HEK293 (cell line): Measurements from ENCODE around the gene BEST3.
A peak's percentile ranks its signal among the peaks of the same experiment; 100 is the strongest.

Experiments used
- CTCF ChIA-PET: fragments of 350-600 bp; formaldehyde crosslinking; extraction: SDS; loops from one replicate; lab custom pipeline; 2021; ENCODE audit warnings: antibody characterized with exemption; lab: Yijun Ruan, JAX
- POLR2A ChIA-PET: fragments of 300-600 bp; formaldehyde crosslinking; extraction: SDS; loops from one replicate; lab custom pipeline; 2020; ENCODE audit warnings: antibody characterized with exemption, inconsistent platforms; lab: Yijun Ruan, JAX
- H3K27ac ChIP-seq: fragments of 200-500 bp; sonication (Bioruptor generic); 2 replicates; pipeline ENCODE4 v1.5.1; 2014; ENCODE audit warnings: low read depth, low read length, control low read depth, inconsistent platforms; ENCODE audit errors: extremely low read depth
- H3K36me3 ChIP-seq, 2 experiments: fragments of 200-500 bp in 1 of 2; sonication (Bioruptor generic) in 1 of 2; 1 replicate in 1 of 2; 2 replicates in 1 of 2; pipeline ENCODE4 v1.5.1; 2014 to 2017; ENCODE audit warnings: inconsistent platforms in 2 of 2, low read length in 2 of 2; ENCODE audit not compliant: control insufficient read depth in 2 of 2, insufficient read depth in 1 of 2
- H3K4me1 ChIP-seq: fragments of 200-500 bp; sonication (Bioruptor generic); 2 replicates; pipeline ENCODE4 v1.5.1; 2014; ENCODE audit warnings: mild to moderate bottlenecking, low read length, inconsistent platforms; ENCODE audit not compliant: control insufficient read depth, insufficient read depth
- H3K4me3 ChIP-seq: 2 replicates; pipeline ENCODE4 v1.5.1; 2011; ENCODE audit warnings: low read depth, mild to moderate bottlenecking, control low read depth, low read length, moderate library complexity
- H3K9me3 ChIP-seq: fragments of 200-500 bp; sonication (Bioruptor generic); 2 replicates; pipeline ENCODE4 v1.5.1; 2014; ENCODE audit warnings: low read depth, low read length, inconsistent platforms; ENCODE audit not compliant: control insufficient read depth, insufficient read depth
- ATF2 ChIP-seq: fragments of 450-650 bp; formaldehyde crosslinking; IDR thresholded peaks from 2 replicates; pipeline ENCODE4 v1.5.1; 2016; ENCODE audit warnings: missing biosample characterization, missing genetic modification characterization, low read depth
- BCL11B ChIP-seq: fragments of 450-650 bp; formaldehyde crosslinking; IDR thresholded peaks from 2 replicates; pipeline ENCODE4 v1.5.1; 2016; ENCODE audit warnings: low read depth, missing biosample characterization, missing genetic modification characterization
- GFI1B ChIP-seq: fragments of 450-650 bp; formaldehyde crosslinking; IDR thresholded peaks from 2 replicates; pipeline ENCODE4 v1.5.1; 2016; ENCODE audit warnings: missing biosample characterization, missing genetic modification characterization
- HOXC10 ChIP-seq: sonication (generic); formaldehyde crosslinking; IDR thresholded peaks from 2 replicates; pipeline ENCODE4 v1.8.1; 2023; ENCODE audit warnings: mild to moderate bottlenecking, missing genetic modification reagents
- KLF10 ChIP-seq: fragments of 450-650 bp; IDR thresholded peaks from 2 replicates; pipeline ENCODE4 v1.5.1; 2018; ENCODE audit warnings: missing biosample characterization, mild to moderate bottlenecking, missing genetic modification characterization
- KLF17 ChIP-seq: fragments of 450-650 bp; formaldehyde crosslinking; IDR thresholded peaks from 2 replicates; pipeline ENCODE4 v1.5.1; 2016; ENCODE audit warnings: missing biosample characterization, missing genetic modification characterization
- KLF8 ChIP-seq: fragments of 450-650 bp; formaldehyde crosslinking; IDR thresholded peaks from 2 replicates; pipeline ENCODE4 v1.5.1; 2016; ENCODE audit warnings: missing biosample characterization, missing genetic modification characterization
- PBX3 ChIP-seq: sonication (generic); formaldehyde crosslinking; IDR thresholded peaks from 2 replicates; pipeline ENCODE4 v1.8.1; 2022; ENCODE audit warnings: mild to moderate bottlenecking, moderate library complexity, missing genetic modification reagents
- PRDM1 ChIP-seq: fragments of 450-650 bp; formaldehyde crosslinking; IDR thresholded peaks from 2 replicates; pipeline ENCODE4; 2016; ENCODE audit warnings: missing biosample characterization, missing genetic modification characterization
- WT1 ChIP-seq: fragments of 450-650 bp; formaldehyde crosslinking; IDR thresholded peaks from 2 replicates; pipeline ENCODE4 v1.5.1; 2016; ENCODE audit warnings: missing biosample characterization, missing genetic modification characterization
- YY1 ChIP-seq: fragments of 450-650 bp; formaldehyde crosslinking; IDR thresholded peaks from 2 replicates; pipeline ENCODE4 v1.5.1; 2018; ENCODE audit warnings: missing biosample characterization, missing genetic modification characterization
- ZFP41 ChIP-seq: fragments of 450-650 bp; formaldehyde crosslinking; IDR thresholded peaks from 2 replicates; pipeline ENCODE4 v1.5.1; 2016; ENCODE audit warnings: missing biosample characterization, missing genetic modification characterization, borderline replicate concordance
- ZNF10 ChIP-seq: fragments of 450-650 bp; formaldehyde crosslinking; IDR thresholded peaks from 2 replicates; pipeline ENCODE4 v1.5.1; 2017; ENCODE audit warnings: missing biosample characterization, missing genetic modification characterization
- ZNF510 ChIP-seq: fragments of 450-650 bp; formaldehyde crosslinking; IDR thresholded peaks from 2 replicates; pipeline ENCODE4 v1.5.1; 2018; ENCODE audit warnings: mild to moderate bottlenecking, missing genetic modification characterization, missing biosample characterization; ENCODE audit not compliant: insufficient replicate concordance
- ZNF555 ChIP-seq: fragments of 450-650 bp; formaldehyde crosslinking; conservative IDR thresholded peaks from 2 replicates; pipeline ENCODE4 v1.5.1; 2017; ENCODE audit warnings: missing biosample characterization, mild to moderate bottlenecking, missing genetic modification characterization, inconsistent platforms
- ZNF585B ChIP-seq: fragments of 450-650 bp; formaldehyde crosslinking; IDR thresholded peaks from 2 replicates; pipeline ENCODE4 v1.5.1; 2016; ENCODE audit warnings: missing biosample characterization, missing genetic modification characterization
- ZNF76 ChIP-seq: fragments of 450-650 bp; formaldehyde crosslinking; IDR thresholded peaks from 2 replicates; pipeline ENCODE4; 2016; ENCODE audit warnings: low read depth, missing biosample characterization, missing genetic modification characterization, borderline replicate concordance
- ZNF830 ChIP-seq: fragments of 450-650 bp; IDR thresholded peaks from 2 replicates; pipeline ENCODE4 v1.5.0; 2018; ENCODE audit warnings: missing biosample characterization, missing genetic modification characterization, low read depth, mild to moderate bottlenecking, moderate library complexity

Gene BEST3

GRCh38 chr12:69701826-69702225, 2.7 kb upstream of the BEST3 start:
- H3K36me3 ChIP-seq, result no peaks in the 10 kb centered on the region
- no peak overlapping the region for H3K27ac ChIP-seq
- ChIA-PET CTCF (interaction anchor here (0.5 kb wide), 1 partner anchor 425 kb away, joined by 3 read pairs; no protein-coding TSS in a partner anchor), POLR2A (no interaction called here)
- no peak overlapping the region for H3K4me3 ChIP-seq
- no peaks in the 10 kb centered on the region for H3K9me3 ChIP-seq
- H3K4me1 ChIP-seq, result no peaks in the 10 kb centered on the region
- TF ChIP-seq ZNF10 (tag by site-specific recombination) (no peak), HOXC10 (CRISPR knock-in tag) (no peak), PRDM1 (tag by site-specific recombination) (no peak), WT1 (tag by site-specific recombination) (no peak), PBX3 (CRISPR knock-in tag) (no peak), BCL11B (tag by site-specific recombination) (no peak), KLF17 (tag by site-specific recombination) (no peak), ZFP41 (tag by site-specific recombination) (no peak)

GRCh38 chr12:69698054-69698453, 1.0 kb downstream of the BEST3 start:
- Histone ChIP-seq H3K4me3 (no peak overlapping the region), H3K36me3 (no peaks in the 10 kb centered on the region), H3K4me1 (no peaks in the 10 kb centered on the region), H3K9me3 (no peaks in the 10 kb centered on the region), H3K27ac (no peak overlapping the region)
- TF ChIP-seq ATF2, result 0 out of 2 replicates have a peak, but pooled peaks have one; percentile 45
- TF ChIP-seq KLF10 (tag by site-specific recombination), result no peak
- CTCF ChIA-PET, result interaction anchor here (0.7 to 0.9 kb wide), 2 partner anchors 21 to 61 kb away, joined by 3 read pairs; no protein-coding TSS in a partner anchor
- POLR2A ChIA-PET, result no interaction called here

- H3K4me3 ChIP-seq, result no peak overlapping the region
- H3K36me3 ChIP-seq, result no peaks in the 10 kb centered on the region
- H3K9me3 ChIP-seq, result no peaks in the 10 kb centered on the region
- CTCF ChIA-PET, result interaction anchor here (0.5 kb wide), 1 partner anchor 28 kb away, joined by 3 read pairs; no protein-coding TSS in a partner anchor
- H3K27ac ChIP-seq, result no peak overlapping the region
- H3K4me1 ChIP-seq, result 0 out of 2 replicates have a peak, but pooled peaks cover under 1% of the 10 kb centered on the region
- POLR2A ChIA-PET, result no interaction called here
- no peak for TF ChIP-seq ZNF830 (tag by site-specific recombination)
- no peak for TF ChIP-seq ZNF510 (tag by site-specific recombination)
- TF ChIP-seq ZNF585B (tag by site-specific recombination), result no peak
- no peak for TF ChIP-seq KLF8
- TF ChIP-seq ZNF76 (tag by site-specific recombination), result no peak
- TF ChIP-seq GFI1B, result no peak
- TF ChIP-seq ATF2, result no peak
- no peak for TF ChIP-seq ZNF555 (tag by site-specific recombination)
- TF ChIP-seq YY1, result no peak
These were observed 5.0 kb downstream of the BEST3 start for GRCh38 chr12:69694123-69694522.
